GM19463 (cell line): Measurements from ENCODE around the gene PHF21B.
"Not testable (repeated sequence)": the region's sequence is repeated elsewhere in the genome, so short reads cannot be mapped to it uniquely, and the experiment has no call there.

Experiments
- ATAC-seq: cut with Tn5 transposase; IDR thresholded peaks from one replicate; pipeline ENCODE4 v1.9.1; 2021; ENCODE audit warnings: mild to moderate bottlenecking, moderate library complexity; ENCODE audit not compliant: unreplicated experiment

Gene PHF21B

DNA sequence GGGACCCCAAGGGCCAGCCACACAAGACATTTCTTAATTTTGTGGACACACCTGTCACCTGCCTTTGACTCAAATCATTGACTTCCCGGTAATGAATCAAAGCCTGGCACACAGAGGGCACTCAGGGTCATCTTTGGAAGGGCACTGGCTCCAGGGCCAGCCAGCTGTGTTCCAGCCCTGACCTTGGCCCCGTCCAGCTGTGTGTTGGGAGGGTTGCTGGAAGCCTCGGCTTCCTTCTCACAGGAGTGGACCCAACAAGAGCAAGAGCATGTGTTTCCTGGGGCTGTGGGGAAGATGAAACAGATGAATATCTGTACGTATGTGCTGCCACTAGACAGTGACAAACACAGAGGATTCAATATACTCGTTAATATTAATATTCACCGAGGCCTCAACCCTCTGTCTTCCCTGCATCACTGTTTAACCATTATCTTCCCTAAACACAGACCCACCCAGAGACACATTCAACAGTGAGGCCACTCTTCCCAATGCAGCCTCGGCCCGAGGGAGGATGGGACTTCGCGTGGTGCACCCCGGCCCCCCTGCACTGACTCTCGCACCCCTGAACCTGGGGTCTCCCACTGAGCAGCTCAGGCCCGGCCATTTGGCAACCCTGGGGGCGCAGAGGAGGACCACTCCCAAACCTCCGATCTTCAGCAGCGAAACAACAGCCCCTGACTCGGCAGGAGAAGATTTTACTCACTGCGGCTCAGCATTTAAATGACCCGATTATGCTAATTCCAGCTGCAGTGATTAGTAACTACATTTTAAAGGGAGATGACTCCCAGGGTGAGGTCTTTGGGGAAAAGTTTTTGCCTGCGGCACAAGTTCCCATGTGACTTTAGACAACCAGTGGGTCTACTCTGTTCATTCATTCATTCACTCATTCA is 45.7 kb downstream of the PHF21B start:
- ATAC-seq = no peak

DNA sequence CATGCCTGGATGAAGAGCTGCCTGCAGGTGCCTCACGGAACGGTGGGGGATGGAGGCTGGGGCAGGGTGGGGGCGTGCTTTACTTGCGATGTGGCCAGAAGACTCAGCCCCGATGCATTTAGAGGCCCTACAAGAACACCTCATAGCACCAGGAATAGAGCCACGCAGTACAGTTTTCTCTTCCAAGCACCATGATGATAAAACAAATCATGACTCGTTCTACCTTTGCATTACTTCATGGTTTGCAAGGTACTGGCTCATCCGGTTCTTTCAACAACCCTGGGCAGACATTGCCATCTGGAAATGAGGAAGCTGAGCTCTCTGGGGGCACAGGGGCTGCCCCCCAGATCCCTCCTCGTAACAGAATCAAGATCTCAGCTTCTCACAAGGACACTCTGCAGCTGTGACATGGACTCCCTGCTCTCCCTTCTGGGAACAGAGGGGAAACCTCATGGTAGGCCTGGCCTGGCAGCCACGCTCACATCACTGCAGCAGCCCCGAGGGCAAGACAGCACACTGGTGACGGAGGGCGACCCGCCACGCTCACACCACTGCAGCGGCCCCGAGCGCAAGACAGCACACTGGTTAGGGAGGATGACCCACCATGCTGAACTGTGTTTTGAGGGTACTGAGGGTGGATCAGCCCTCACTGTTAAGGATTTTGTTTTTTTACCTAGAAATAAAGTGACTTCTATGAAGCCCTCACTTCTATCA is 46.9 kb downstream of the PHF21B start:
- ATAC-seq = no peak

DNA sequence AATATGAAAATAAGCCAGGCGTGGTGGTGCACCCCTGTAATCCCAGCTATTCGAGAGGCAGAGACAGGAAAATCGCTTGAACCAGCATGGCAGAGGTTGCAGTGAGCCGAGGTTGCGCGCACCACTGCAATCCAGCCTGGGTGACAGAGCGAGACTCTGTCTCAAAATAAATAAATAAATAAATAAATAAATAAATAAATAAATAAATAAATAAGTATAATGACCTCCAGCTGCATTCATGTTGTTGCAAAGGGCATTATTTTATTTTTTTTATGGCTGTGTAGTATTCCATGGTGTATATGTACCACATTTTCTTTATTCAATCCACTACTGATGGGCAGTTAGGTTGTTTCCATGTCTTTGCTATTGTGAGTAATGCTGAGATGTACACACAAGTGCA is 48.1 kb downstream of the PHF21B start:
- ATAC-seq = not testable (repeated sequence)

DNA sequence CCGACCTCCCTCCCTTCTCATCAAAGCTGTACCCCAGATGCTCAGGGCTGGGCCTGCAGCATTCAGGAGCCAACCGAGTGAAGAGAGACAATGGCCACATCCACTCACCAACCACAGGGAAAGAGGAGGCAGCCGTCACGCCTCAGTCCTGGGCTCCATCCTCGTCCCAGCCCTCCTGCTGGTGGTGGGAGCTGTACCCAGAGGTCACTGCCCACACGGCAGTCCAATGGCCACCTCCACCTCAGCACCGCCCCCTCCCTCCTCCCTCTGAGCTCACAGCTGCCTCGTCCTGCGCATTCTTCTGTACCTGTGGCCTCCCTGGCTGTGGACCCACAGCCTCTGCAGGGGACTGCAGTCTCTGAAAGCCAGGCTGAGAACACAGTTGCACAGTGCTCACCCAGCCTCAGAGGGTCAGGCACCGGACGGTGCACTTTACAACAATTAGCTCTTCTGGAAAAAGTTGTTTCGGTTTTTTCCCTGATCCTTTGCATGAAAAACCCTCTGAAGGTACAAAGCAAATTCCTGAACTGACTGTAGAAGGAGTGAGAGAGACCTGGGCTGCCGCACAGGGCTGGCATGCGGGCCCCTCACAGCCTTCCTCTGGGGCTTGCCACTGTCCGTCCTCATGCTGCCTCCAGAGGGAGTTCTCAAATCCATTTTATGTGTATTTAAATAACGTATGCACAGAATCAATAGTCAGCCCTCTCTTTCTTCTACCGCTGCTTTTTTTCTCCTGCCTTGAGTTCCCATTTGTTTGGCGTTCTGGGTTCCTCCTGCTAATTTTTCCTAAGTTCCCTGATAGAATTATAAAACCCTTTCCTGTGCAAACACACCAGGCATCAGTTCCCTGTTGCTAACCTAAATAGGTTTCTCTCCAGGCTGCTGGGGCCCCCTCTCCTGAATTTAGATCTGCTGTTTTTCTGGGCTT is 52.7 kb downstream of the PHF21B start:
- no peak for ATAC-seq

- peak; percentile 65 for ATAC-seq
Observed at GRCh38 chr22:44955102-44955501, 54.7 kb downstream of the PHF21B start.

- ATAC-seq = no peak
Observed at GRCh38 chr22:44954149-44954548, 55.7 kb downstream of the PHF21B start.

DNA sequence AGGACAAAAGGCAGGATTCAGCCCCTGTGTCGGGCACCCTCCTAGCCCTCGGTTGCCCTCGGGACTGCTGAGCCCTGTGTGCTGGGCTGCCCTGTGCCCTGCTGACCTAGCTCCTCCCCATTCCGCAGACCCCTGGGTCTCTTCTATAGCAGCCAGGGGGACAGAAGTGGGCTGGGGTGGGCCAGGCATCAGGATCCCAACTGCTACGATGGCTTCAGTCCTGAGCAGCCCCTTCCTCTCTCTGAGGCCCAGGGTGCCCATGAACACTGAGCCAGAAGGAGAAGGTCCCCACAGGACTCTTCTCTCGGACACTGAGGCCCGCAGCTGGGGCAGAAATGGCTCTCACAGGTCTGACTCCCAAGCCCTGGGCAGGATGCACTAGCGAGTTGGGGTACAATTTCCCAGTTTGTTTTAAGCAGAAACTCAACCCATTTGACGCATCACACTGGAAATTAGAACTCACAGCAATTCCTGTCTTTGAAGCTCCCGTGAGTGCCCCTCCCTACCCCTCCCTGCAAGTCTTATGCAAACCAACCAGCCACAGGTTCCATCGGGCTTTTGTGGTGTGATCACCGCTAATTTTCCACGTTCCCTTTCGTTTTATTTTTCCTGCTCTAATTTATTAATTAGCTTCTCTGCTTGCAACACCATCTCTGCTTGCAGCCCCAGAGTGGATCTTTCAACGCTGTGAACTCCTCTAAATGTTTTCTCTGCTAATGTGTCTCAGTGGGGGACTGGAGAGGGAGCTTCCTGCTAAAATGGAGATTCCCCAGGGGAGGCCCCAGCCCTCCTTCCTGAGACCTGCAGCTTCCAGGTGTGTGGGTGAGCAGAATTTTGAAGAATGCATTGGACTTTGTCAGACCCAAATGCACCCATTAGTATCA is 56.7 kb downstream of the PHF21B start:
- ATAC-seq = no peak

GRCh38 chr22:44951510-44951816 is 58.3 kb downstream of the PHF21B start:
- no peak for ATAC-seq

DNA sequence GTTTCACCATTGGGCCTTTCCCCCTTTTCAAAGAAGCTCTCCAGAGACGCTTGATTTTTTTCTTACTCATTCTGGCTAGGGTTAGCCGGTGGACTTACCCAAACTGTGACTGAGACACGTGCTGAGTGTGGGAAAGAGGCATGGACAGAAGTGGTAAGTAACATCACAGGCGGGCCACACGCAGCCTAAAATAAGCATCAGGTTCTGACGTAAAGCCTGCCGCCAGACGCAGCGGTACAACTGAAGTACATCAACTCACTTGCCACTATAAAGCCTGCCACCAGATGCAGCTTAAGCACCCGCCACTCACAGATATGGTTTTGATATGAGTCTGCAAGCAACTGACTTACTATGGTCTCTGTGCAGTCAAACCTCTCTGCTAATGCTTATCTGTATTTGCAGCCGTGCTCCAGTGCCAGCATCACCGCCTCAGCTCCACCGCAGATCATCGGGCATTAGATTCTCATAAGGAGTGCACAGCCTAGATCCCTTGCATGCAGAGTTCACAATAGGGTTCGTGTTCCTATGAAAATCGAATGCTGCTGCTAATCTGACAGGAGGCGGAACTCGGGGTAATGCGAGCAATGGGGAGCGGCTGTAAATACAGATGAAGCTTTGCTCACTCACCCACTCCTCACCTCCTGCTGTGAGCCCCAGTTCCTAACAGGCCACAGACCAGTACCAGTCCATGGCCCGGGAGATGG is 58.8 kb downstream of the PHF21B start:
- ATAC-seq = no peak

DNA sequence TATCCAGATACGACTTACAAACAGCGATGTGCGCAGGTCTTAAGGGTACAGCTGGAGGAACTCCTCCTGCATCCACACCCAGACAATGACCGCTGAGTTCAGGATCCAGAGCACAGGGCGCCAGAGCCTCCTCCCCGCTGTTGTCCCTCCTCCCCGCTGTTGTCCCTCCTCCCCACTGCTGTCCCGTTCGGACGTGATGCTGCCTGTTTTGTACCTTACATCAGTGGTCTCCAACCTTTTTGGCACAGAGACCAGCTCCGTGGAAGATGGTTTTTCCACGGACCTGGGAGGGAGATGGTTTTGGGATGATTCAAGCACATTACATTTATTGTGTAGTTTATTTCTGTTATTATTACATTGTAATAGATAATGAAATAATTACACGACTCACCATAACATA is 62.0 kb downstream of the PHF21B start:
- no peak for ATAC-seq

- no peak for ATAC-seq
Observed at GRCh38 chr22:44947049-44947448, 62.8 kb downstream of the PHF21B start.

- ATAC-seq = no peak
Observed at GRCh38 chr22:44944883-44945601, 64.8 kb downstream of the PHF21B start.

DNA sequence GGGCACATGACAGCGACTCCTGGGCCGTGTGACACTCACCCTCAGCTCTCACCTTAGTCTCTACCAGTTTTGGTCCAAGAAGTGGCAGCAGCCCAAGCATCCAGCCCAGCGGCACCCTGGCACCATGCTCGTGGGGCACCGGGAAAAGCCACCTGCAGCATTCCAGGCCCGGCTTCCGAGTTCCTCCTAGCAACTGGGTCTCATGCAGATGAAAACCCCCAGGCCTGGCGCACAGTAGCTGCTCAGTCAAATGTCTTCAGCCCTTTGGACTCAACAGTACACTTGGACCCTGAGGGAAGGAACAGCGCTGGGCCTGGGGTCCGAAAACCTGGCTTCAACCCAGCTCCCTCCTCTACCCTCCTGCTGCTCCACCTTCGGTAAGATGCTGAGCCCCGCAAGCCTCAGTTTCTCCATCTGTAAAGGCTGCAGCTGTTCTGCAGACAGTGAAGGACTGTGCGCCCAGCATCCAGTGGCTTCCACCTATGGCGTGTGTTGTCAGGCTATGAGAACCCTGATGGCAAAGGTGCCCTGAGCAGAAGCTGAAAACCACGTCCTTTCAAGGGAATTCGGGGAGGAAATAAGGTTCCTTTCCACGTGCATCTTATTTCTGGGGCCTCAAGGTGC is 66.0 kb downstream of the PHF21B start:
- no peak for ATAC-seq

- ATAC-seq = no peak
Observed at GRCh38 chr22:44942979-44943700, 66.7 kb downstream of the PHF21B start.

GRCh38 chr22:44942056-44942455 is 67.7 kb downstream of the PHF21B start:
- ATAC-seq = no peak

- no peak for ATAC-seq
Observed at GRCh38 chr22:44941207-44941606, 68.6 kb downstream of the PHF21B start.

- ATAC-seq = no peak
Observed at GRCh38 chr22:44940130-44940529, 69.7 kb downstream of the PHF21B start.

GRCh38 chr22:44939451-44939850 is 70.4 kb downstream of the PHF21B start:
- ATAC-seq = no peak
